Hematopoietic multipotent progenitor cell treated with erythropoietin and hydrocortisone succinate and interleukin-3 and kit ligand, for 4 days (in vitro differentiated cells): Measurements from ENCODE around the gene FGFR1OP2.
"Not testable (repeated sequence)": the region's sequence is repeated elsewhere in the genome, so short reads cannot be mapped to it uniquely, and the experiment has no call there.

Experiments used
- DNase-seq: peaks from one replicate; pipeline ENCODE4 v3.0.0-alpha.2; 2015

FGFR1OP2 gene

GRCh38 chr12:26948309-26948708 is 10.0 kb downstream of the FGFR1OP2 start:
- no peak for DNase-seq

- peak; percentile 54 for DNase-seq
These were observed 15.2 kb downstream of the FGFR1OP2 start for GRCh38 chr12:26953447-26953846.

DNA sequence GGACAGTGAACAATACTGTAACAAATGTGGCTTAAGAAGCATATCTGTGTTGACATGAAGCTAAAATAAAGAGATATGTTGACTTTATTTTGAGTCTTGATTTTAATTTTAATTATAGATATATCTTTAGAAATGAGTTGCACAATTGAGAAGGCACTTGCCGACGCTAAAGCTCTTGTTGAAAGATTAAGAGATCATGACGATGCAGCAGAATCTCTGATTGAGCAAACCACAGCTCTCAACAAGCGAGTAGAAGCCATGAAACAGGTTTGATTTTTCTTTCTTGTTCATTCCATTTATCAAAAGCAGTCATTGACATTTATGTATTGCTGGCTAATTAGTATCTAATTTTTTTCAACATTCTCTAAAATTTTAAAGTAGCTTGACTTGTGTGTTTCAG is 15.8 kb downstream of the FGFR1OP2 start:
- peak; percentile 63 for DNase-seq

- DNase-seq: not testable (repeated sequence)
These were observed 23.1 kb downstream of the FGFR1OP2 start for GRCh38 chr12:26961391-26961790.

GRCh38 chr12:26961803-26962202 is 23.5 kb downstream of the FGFR1OP2 start:
- DNase-seq: no peak

GRCh38 chr12:26963413-26963812 is 25.1 kb downstream of the FGFR1OP2 start:
- peak; percentile 26 for DNase-seq

GRCh38 chr12:26966842-26967241 is 28.6 kb downstream of the FGFR1OP2 start:
- peak; percentile 42 for DNase-seq

- no peak for DNase-seq
These were observed 31.9 kb downstream of the FGFR1OP2 start for GRCh38 chr12:26970136-26970535.

DNA sequence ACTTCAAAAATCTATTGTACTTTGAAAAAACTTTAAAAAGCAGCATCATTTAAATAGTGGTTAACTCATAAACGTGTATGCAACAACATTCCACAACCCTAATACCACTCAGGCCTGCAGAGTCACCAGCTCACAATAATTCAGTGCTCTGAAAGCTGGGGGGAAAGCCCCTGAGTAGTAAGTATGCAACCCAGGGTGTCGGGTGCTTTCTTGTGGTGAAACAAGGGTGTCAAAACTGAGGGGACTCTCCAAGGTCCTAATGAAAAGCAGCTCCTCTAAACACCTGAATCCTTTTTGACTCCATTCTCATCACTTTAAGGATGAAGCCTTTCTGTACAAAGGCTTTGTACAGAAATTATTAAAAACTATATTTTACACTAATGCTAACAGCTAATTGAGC is 33.7 kb downstream of the FGFR1OP2 start:
- no peak for DNase-seq

DNA sequence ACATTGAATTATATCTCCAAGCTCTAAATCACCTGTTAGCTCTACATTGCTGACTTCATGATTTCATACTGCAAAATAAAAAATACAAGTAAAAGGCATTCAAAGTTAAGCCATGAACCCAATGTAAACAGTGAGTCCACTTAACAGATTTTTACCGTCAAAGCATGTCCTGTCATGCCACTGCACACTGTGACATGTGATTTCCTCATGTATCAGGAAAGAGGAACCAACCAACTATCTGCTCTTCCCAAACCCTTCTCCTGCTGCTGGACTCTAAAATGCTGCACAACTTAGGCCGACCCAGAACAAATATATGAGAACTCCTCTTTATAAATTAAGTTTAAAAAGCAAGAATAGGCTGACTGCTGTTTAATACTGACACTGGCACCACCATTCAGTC is 38.4 kb downstream of the FGFR1OP2 start:
- DNase-seq: peak; percentile 41

DNA sequence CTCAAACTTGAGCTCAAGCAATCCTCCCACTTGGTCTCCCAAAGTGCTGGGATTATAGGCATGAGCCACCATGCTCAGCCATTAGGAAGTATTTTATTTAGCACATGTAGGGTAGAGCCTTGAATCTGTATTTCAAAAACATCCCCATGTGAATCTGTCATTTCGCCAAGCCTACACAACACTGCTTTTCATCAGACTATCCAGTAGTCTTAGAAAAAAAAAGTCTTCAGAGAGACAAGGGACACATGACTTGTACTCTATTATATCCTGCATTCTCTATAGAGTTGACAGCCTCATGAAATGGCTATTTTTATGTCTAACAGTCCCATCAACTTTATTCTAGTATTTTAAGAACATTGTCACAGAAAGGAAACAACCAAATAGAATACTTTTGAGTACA is 40.5 kb downstream of the FGFR1OP2 start:
- no peak for DNase-seq

- no peak for DNase-seq
These were observed 41.5 kb downstream of the FGFR1OP2 start for GRCh38 chr12:26979733-26980132.

DNA sequence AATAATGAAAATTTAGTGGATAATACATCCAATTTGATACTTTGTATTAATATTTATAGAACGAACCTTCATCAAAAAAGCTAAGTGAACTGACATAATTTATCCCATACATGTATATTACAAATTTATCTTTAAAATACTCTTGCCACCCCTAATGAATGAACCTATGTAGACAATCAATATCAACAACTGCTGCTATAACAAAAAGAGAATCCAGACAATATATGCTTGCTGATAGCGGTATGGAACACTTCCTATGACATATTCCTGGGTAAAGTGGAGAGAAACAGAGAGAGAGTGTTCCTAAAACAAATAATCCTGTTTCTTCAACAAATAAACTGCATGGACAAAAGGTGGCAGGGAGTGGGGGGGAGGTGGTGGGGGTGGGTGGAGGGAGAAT is 44.6 kb downstream of the FGFR1OP2 start:
- DNase-seq: no peak

- peak; percentile 79 for DNase-seq
These were observed 49.6 kb downstream of the FGFR1OP2 start for GRCh38 chr12:26987634-26988424.

DNA sequence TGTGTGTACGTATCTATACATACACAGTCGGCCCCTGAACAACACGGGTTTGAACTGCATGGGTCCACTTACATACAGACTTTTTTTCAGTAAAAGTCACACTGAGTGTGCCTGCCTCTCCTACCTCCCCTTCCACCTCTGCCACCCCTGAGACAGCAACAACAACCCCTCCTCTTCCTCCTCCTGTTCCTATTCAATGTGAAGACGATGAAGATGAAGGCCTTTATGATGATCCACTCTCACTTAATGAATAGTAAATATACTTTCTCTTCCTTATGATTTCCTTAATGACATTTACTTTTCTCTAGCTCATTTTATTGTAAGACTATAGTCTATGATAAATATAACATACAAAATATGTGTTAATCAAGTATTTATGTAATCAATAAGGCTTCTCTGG is 50.4 kb downstream of the FGFR1OP2 start:
- DNase-seq: no peak

DNA sequence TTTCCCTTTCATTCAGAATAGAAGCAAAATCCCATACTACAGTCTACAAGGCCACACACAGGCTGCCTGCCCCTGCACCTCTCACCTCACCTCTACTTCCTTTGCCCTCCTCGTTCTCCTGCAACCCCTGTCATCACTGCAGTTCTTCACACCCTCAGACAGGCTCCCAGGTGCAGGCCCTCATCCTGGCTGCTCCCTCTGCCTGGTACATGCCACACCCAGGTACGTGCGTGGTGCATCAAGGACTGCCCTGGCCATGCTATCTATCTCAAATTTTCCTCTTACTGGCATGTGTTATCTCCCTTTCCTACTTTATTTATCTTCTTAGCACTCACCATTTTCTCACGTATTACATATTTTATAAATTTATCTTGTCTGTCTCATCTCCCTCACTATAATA is 51.6 kb downstream of the FGFR1OP2 start:
- no peak for DNase-seq

- no peak for DNase-seq
These were observed 53.6 kb downstream of the FGFR1OP2 start for GRCh38 chr12:26991826-26992225.

DNA sequence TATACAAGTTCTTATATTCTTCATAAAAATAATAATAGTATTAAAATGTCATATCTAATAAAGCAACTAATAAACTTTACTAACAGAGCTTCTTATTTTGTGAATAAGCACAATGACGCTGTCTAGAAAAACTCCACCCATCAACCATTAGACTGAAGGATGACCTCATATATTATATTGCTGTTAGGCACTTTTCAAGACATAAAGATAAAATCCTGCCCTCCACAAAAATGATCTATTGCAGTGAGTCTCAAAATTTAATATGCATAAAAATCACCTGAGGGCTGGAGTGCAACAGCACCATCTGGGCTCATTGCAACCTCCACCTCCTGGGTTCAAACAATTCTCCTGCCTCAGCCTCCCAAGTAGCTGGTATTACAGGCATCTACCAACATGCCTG is 55.8 kb downstream of the FGFR1OP2 start:
- no peak for DNase-seq

GRCh38 chr12:26995706-26996105 is 57.4 kb downstream of the FGFR1OP2 start:
- DNase-seq: no peak

DNA sequence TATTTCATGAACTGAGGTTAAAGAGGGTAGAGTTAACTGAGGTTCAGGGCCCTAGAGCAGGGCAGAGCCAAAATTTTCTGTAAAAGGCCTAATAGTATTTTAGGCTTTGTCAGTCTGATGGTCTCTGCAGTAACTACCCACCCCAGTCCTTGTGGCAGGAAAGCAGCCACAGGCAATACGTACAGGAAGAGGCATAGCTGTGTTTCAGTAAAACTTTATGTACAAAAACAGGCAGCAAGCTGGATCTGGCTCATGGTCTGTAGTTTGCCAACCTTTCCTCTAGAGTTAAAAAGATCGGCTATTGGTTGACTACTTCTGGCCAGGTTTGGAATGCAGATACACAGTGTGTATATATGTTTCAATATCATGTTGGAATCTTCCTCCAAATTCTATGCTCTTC is 58.7 kb downstream of the FGFR1OP2 start:
- DNase-seq: peak; percentile 32

DNA sequence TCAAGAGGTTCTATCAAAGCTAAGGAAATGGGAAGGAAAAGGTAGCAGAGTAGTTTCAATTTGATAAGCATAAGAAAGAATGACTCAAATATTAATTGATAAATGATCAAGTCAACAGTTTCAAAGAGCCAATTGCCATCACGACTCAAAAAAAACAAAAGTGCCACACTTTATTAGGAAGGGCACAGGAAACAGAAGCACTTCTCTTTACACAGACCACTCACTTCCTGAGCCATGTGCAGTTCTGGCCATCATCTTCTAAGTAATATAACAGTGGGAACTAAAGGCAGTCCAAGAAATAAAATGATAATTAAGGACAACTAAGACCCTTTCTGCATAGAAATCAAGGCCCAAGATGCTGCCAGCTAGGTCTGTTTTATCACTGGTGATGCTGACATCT is 62.7 kb downstream of the FGFR1OP2 start:
- DNase-seq: peak; percentile 49

DNA sequence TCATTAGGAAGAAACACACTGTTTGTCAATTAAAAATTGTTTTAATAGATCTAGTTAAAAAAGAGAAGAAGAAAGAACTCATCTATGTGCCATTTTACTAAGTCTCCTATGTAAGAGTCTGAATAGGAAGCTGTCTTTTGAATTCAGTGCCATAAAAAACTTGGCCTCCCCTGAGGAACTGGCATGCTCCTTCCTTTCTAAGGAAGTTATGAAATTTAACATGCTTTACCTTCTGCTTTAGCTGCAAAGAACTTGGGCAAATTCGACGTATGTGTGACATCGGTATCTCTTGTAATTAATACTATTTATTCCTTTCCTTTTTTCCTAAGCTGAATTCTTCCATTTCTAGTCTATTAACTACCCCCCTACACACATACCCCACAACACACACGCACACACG is 63.4 kb downstream of the FGFR1OP2 start:
- DNase-seq: peak; percentile 52

DNA sequence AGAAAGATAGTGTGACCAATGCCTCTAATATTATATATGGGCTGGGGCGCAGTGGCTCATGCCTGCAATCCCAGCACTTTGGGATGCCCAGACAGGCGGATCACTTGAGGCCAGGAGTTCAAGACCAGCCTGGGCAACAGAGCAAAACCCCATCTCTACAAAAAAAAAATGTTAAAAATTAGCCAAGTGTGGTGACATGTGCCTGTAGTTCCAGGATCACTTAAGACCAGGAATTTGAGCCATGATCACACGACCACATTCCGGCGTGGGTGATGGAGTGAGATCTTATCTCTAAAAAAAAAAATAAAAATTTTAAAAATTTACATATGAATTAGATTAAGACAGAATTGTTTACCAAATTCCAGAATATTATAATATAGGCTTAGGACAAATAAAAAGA is 63.9 kb downstream of the FGFR1OP2 start:
- DNase-seq: no peak

DNA sequence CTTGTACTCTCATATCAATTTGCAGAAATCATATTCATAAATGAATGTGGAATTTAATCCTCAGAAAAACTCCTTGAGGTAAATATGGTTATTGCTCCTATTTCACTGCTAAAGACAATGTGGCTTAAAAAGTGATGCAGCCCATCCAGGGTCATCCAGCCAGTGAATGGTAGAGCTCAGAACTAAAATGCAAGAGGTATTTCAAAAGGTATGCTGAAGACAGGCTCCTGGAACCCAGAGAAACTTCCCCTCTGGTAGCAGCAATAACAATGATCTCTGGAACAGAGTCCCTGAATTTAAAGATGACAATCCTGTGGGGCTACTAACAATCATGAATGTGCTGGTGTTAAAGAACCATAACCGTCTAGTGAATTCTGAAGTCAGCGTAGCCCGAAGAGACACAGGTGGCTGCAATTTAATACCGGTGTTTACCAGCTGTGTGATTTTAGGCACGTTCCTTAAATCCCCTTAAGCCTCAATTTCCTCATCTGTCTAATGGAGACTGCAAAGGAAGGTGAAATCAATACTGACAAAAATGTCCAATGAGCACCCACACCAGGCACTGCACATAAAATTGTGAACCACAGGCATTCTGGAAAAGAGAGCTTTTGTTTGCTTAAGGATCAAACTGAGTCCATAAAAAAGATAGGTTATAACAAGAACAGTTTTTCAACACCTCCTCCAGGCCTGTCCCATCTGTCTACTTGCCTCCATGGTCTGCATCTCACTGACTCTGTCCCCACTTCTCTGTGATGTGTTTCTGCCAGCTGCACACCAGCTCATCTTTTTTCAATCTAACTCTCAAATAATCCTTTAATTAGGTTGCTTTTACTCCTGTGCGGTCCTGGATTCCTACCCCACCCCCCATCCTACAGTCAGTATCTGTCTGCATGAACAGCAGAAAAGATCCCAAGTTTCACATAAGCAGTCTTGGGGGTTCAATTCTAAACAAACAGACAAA is 65.4 kb downstream of the FGFR1OP2 start:
- DNase-seq: no peak
